Embryonic facial prominence (tissue), 1 donor: ENCODE measurements around the gene NGB.

Experiments
- DNase-seq: peaks from one replicate; pipeline ENCODE4 v3.0.0-alpha.2; 2016; ENCODE audit errors: extremely low spot score

Gene NGB

DNA sequence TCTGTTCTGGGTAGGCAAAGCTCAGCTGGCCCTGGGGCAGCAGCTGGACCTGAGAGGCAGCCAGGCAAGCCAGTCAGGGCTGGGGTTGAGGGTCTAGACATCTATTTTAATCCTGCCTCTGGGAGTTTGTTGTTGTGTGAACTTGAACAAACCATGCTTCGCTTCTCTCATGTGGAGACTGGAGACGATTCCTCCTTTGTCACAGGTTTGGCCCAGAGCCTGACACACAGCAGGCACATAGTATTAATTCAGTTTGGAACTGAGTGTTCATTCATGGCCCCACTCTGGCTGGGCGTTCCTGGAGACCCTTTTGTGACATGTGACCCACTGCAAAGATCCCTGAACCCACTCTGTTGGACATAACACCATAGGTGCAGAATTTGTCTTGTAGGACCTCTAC, 39.3 kb downstream of the NGB start:
- DNase-seq, result no peak

GRCh38 chr14:77230914-77231313, 40.1 kb downstream of the NGB start:
- no peak for DNase-seq

- DNase-seq, result no peak
Measured at GRCh38 chr14:77228056-77228455, 43.0 kb downstream of the NGB start.

DNA sequence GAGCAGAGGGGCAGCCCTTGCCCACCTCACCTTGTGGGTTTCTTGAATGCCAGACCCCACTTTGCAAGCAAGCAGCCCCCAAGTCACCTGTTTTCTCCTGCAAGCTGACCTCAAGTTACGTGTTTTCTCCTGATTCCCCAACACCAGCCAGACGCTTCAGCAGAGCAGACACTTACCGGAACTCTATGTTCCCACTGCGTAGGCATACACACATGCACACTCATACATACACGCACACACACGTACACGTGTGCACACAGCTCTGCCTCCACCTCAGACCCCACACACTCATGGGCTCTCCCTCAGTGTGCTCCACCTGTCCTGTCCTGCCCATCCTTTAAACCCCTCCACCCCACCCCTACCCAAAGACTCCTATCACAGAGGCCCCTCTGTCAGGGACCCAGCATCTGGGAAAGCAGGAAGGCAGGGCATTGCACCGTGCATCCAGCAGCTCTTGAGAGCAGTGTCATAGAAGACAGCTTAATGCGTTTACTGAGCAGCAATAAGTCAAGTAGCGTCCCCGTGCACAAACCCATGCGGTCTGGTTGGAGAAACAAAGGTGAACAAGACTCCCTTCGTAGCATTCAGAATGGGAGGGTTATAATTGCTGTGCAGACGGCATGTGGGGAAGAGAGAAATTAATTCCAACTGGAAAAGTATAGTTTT, 45.0 kb downstream of the NGB start:
- no peak for DNase-seq

- no peak for DNase-seq
Measured at GRCh38 chr14:77225254-77225653, 45.8 kb downstream of the NGB start.

- DNase-seq, result no peak
Measured at GRCh38 chr14:77224212-77224611, 46.8 kb downstream of the NGB start.

- no peak for DNase-seq
Measured at GRCh38 chr14:77222546-77223225, 48.3 kb downstream of the NGB start.

- no peak for DNase-seq
Measured at GRCh38 chr14:77221241-77221871, 49.6 kb downstream of the NGB start.

GRCh38 chr14:77220246-77221017, 50.6 kb downstream of the NGB start:
- no peak for DNase-seq

- no peak for DNase-seq
Measured at GRCh38 chr14:77219591-77219990, 51.4 kb downstream of the NGB start.

DNA sequence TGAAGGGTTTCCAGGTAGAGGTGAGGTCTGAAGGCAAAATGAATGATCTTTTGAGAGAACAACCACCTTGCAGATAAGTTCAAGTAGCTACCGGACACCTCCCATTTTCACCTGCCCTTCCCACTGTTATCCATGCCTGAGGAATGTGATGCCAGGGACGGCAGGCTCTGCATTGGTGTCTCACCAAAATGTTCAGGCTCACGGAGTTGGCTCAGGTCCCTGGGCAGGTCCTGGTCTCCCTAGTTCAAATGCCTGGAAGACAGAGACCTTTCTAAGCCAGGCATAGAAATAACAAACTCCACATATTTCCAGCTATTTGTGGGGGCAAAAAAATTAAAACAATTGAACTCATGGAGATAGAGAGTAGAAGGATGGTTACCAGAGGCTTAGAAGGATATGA, 53.5 kb downstream of the NGB start:
- no peak for DNase-seq
